ENCODE results near the gene ZNF561.
"Not testable (repeated sequence)": the region's sequence is repeated elsewhere in the genome, so short reads cannot be mapped to it uniquely, and the experiment has no call there.

Gene ZNF561

GRCh38 chr19:9621156-9622037 lies at the start of gene ZNF561:
ZNF561 (minus strand) TSS chr19:9621232; CDS start chr19:9619456, 1,776 bp downstream.
- peak; percentile 41 to 98 (median 88) for DNase-seq

GRCh38 chr19:9668544-9668943 lies 47.5 kb upstream of the ZNF561 start:
- DNase-seq = no peak

- DNase-seq = no peak
Observed at GRCh38 chr19:9667898-9668297, 46.9 kb upstream of the ZNF561 start.

- DNase-seq = no peak
Observed at GRCh38 chr19:9658769-9659168, 37.7 kb upstream of the ZNF561 start.

- not testable (repeated sequence) for DNase-seq
Observed at GRCh38 chr19:9653066-9653555, 32.1 kb upstream of the ZNF561 start.

- DNase-seq = not testable (repeated sequence)
Observed at GRCh38 chr19:9651464-9651863, 30.4 kb upstream of the ZNF561 start.

GRCh38 chr19:9650345-9650744 lies 29.3 kb upstream of the ZNF561 start:
- no peak for DNase-seq

- no peak for DNase-seq
Observed at GRCh38 chr19:9645472-9645871, 24.4 kb upstream of the ZNF561 start.

- no peak for DNase-seq
Observed at GRCh38 chr19:9644472-9644871, 23.4 kb upstream of the ZNF561 start.

- no peak for DNase-seq
Observed at GRCh38 chr19:9641810-9642209, 20.8 kb upstream of the ZNF561 start.

GRCh38 chr19:9640956-9641355 lies 19.9 kb upstream of the ZNF561 start:
- DNase-seq = no peak

GRCh38 chr19:9636018-9636417 lies 15.0 kb upstream of the ZNF561 start:
- DNase-seq = no peak

GRCh38 chr19:9627856-9628255 lies 6.8 kb upstream of the ZNF561 start:
- no peak for DNase-seq

- no peak for DNase-seq
Observed at GRCh38 chr19:9622531-9622930, 1.5 kb upstream of the ZNF561 start.

GRCh38 chr19:9620842-9621155 lies 233 bp downstream of the ZNF561 start:
- DNase-seq = no peak

GRCh38 chr19:9615844-9616243 lies 5.2 kb downstream of the ZNF561 start:
- no peak for DNase-seq

GRCh38 chr19:9610484-9611113 lies 10.4 kb downstream of the ZNF561 start:
- no peak for DNase-seq

- DNase-seq = no peak
Observed at GRCh38 chr19:9608912-9609311, 12.1 kb downstream of the ZNF561 start.

GRCh38 chr19:9597027-9597426 lies 24.0 kb downstream of the ZNF561 start:
- no peak for DNase-seq

GRCh38 chr19:9586764-9587163 lies 34.3 kb downstream of the ZNF561 start:
- DNase-seq = peak in 12 of 14 donors; percentile 0 to 34 (median 6)

- peak; percentile 19 to 87 (median 79) for DNase-seq
Observed at GRCh38 chr19:9584073-9584833, 36.8 kb downstream of the ZNF561 start, which contains the start of gene ZNF121. ZNF121 (minus strand) TSS chr19:9584504; CDS start chr19:9568097, 16,407 bp downstream.

- DNase-seq = not testable (repeated sequence)
Observed at GRCh38 chr19:9582081-9582725, 38.8 kb downstream of the ZNF561 start.
